ENCODE measurements around the gene IQCK.

Gene IQCK

DNA sequence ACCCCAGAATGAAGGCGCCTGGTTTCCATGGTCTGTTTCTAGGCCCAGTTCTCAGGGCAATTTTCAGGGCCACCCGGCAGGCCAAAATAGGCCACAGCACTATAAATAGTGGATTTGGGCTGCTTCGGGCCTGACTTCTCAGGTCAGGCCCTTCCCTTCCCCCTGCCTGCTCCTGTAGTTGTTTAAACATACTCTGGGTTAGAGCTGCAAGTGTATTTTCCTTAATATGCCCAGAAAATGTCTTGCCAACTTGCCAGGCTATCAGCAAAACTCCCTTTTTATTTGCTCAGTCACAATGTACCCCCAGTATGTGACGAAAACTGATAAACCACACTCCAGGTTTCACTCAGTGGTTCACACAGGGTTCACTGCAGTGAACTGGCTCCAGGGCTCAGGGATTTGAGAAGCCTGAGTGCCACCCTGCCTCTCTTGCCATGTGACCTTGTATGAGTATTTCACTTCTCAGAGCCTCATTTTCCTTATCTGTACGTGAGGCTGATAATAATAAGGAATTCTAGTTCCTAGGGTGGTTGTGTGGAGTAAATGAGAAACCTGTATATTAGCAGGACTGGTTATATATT, 90.1 kb downstream of the IQCK start:
- DNase-seq = no peak

- no peak for DNase-seq
Measured at GRCh38 chr16:19809121-19809635, 91.1 kb downstream of the IQCK start.

GRCh38 chr16:19809693-19810092, 91.6 kb downstream of the IQCK start:
- DNase-seq = no peak

DNA sequence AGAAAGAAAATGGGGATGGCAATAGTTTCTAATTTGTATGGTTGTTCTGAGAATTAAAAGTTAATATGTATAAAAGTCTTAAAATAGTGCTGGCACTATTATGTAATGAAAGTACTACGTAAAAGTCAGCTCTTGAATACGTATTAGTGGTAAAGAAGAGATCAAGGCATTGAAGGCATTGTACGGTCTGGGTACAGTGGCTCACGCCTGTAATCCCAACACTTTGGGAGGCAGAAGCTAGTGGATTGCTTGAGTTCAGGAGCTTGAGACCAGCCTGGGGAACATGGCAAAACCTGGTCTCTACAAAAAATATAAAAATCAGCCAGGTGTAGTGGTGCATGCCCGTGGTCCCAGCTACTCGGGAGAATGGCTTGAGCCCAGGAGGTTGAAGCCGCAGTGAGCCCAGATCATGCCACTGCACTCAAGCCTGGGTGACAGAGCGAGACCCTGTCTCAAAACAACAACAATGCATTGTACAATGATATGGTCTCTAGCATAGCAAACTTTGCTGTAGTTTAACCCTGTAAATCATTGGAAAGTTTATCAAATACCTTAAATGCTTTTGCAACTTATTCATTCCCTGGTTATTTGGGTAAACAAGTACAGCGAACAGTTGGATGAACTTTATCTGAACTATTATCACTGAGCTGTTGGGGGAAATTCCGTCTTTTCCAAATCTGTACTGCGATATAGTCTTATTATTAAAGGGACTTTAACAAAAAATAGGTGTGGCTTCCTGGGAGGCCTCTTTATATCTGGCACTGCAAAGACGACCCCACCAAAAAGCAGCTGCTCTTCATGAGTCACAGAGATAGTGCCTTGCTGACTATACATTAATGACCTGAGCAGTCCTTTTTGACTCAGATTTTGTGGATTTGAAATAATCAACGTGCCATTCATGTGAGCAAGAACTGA, 93.0 kb downstream of the IQCK start:
- DNase-seq = no peak

GRCh38 chr16:19812986-19813385, 94.9 kb downstream of the IQCK start:
- DNase-seq = no peak

- DNase-seq = no peak
Measured at GRCh38 chr16:19815418-19815817, 97.3 kb downstream of the IQCK start.

- no peak for DNase-seq
Measured at GRCh38 chr16:19817122-19817521, 99.1 kb downstream of the IQCK start.

GRCh38 chr16:19817875-19818274, 99.8 kb downstream of the IQCK start:
- DNase-seq = no peak

DNA sequence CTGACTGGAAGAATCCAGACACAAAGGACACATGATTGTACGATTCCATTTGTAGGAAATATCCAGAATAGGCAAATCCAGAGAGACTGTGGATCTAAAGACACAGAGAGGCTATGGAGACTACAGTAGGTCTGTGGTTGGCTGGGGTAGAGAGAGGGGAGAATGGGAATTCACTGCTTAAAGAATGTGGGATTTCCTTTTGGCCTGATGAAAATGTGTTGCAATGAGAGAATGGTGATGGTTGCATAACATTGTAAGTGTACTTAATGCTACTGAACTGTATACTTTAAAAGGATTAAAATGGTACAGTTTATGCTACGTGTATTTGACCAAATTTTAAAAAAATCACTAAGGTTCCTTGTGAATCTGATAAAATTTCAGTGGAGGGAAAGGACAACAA, 104.5 kb downstream of the IQCK start:
- no peak for DNase-seq

GRCh38 chr16:19823322-19823721, 105.3 kb downstream of the IQCK start:
- no peak for DNase-seq

DNA sequence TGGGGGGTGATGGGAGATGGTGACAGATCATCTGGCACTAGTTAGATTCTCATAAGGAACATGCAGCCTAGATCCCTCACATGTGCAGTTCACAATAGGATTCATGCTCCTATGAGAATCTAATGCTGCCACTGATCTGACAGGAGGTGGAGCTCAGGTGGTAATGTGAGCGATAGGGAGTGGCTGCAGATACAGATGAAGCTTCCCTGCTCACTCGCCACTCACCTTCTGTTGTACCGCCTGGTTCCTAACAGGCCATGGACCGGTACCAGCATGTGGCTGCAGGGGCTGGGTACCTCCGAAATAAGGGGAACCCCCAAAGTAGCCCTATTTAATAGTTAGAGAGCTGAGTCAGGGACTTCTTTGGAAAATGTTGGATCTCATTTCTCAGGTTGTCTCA, 106.1 kb downstream of the IQCK start:
- no peak for DNase-seq

DNA sequence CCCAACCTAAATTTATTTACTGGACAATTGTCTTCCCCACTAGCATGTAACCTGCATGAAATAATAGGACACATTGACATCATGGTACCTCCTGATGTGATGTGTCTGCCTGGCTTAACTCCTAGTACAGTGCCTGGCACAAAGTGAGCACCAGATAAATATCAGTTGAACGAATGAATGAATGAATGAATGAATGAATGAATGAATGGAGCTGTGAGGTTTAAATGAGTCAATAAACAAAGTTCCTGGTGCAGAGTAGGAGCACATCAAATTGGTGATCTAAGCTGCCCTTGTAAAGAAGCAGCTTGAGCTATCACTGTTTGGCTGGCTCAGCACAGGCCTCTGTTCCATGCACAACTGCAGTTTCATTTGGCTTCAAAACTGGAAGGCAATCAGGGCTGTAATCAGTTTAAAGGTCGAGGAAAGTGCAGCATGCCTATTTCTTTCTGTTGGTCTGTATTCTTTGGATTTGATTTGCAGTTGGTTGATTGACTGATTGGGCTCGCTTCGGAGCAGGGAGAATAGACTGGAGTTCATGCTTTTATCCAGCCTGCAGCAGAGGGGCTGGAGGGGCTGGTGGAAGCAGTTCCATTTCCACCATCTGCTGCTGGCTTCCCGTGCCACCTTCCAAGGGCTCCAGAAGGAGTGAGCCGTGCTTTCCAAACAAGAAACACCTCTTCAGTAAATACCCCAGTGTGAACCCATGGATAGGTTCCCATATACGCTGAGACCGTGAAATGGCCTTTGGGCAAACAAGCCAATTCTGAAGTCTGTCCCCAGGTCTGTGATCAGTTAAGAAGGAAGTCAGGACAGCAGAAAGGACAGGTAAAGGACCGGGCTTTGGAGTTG, 112.0 kb downstream of the IQCK start:
- DNase-seq = no peak

DNA sequence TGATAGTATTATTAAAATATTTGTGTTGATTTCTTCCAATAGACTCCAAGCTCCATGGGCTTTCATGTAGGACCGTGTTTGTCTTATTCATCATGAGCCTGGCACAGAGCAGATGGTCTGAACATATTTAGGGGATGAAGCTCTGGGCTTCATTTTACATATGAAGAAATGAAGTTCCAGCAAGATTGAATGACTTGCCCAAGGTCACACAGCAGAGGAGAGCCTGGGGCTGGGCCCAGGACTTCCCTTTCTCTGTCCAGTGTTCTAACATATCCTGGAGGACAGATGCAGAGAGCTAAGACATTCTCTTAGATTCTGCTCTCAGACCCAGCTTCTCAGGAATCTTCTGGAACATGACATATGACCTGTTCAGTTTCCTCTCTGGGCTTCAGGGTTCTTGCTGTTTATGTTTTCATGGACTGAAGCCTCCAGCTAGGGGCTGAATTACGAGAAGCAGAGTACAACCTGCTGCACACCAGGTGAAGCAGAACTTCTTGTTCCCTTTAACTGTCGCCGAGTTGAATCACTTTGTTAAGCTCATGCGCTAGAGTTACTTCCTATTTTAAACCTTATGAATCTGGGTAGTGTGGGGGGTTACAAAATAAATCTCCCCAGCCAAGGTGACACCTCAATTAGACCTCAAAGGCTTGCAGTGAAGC, 113.0 kb downstream of the IQCK start:
- no peak for DNase-seq

DNA sequence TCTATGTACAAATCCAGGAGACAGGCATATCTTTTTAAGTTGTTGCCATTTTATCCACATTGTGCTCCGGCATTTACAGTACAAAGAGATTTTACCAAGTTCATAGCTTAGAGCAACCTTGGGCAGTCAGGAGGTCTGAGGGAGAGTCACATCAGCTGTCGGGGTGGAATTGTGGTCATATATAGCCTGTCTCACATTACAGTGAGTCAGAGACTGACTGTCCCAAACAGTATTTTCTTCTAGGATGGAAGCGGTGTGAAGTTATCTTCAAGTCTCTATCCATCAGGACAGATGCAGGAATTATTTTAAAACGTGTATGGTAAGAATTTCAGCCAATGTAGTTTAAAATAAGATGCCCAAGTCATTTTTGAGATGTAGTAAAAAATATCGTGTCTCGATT, 113.6 kb downstream of the IQCK start:
- no peak for DNase-seq

- no peak for DNase-seq
Measured at GRCh38 chr16:19833176-19833575, 115.1 kb downstream of the IQCK start.

DNA sequence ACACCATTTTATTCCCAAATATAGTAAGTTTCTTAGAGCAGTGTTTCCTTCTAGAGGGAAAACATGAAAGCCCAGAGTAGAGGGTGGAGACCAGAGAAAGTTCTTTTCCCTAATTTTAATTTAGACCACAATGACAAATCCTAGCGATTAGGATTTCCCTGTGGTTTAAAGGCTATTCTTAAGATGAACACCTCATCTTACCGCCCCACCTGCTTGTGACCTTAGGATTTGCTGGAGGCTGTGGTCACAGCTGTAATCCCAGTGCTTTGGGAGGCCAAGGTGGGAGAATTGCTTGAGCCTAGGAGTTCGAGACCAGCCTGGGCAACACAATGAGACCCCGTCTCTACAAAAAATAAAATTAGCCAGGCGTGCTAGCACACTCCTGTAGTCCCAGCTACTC, 115.5 kb downstream of the IQCK start:
- no peak for DNase-seq

- DNase-seq = no peak
Measured at GRCh38 chr16:19835196-19835595, 117.1 kb downstream of the IQCK start.

GRCh38 chr16:19835968-19836421, 117.9 kb downstream of the IQCK start:
- DNase-seq = no peak

DNA sequence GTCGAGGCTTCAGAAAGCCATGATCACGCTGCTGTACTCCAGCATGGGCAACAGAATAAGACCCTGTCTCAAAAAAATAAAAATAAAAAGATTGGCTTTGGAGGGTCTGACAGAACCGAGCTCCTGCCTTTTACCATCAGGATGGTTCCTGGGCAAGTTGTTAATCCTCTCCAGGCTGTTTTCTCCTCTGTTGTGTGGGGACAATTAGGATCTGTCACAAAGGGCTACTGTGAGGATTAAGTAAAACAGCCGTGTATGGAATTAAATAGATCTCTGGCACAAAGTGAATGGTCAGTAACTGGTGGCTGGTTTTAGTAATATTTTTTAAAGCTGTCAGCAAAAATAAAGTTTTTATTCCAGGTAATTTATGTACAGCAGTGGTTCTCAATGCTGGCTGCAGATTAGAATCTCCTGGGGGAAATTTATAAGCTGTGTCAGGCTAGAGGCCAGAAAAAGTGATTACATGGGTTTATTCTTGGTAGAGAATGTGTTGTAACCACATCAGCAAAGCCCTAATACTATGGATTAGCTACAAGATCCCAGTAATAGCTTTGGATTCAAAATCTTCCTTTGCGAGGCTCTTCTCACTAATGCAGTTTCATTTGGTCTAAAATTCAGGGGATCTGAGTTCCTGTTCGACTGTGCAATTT, 119.4 kb downstream of the IQCK start:
- DNase-seq = no peak

DNA sequence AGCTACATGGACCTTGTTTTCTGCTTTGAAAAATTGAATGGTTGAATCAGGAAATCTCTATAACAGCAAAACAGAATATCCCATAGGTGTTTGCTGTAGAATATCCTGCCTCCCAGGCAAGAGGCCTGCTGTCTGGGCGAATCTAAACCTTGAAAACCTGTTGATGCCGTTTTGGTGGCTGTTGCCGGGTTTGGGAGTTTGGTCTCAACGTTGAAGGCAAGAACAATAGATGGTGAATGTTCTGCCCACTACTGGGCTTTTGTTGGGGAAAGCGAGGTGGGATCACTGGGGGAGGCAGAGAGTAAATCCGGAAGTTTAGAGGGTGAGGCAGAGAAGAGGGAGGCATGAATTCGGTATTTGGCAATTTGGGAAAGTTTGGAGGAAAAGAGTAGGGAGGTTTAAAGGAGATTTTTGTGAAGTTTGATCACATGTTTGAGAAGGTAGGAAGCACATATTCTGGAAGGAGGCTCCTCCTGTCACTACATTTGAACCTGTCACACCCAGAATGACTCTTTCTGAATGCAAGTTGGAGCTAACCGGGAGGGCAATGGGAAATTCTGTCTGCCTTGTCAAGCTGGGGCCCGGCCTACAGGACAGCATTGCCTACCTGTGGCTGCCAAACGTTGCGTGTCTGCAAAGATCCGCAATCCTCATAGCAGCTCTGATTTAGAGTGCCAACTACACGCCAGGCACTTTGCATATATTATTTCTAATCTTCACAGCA, 120.1 kb downstream of the IQCK start:
- no peak for DNase-seq

GRCh38 chr16:19840524-19841110, 122.5 kb downstream of the IQCK start:
- no peak for DNase-seq

Data from activated CD4-positive, alpha-beta T cell treated with anti-CD3 and anti-CD28 coated beads for 1 hour (primary cell).